Gastrocnemius medialis (tissue), 4 donors: Measurements from ENCODE around the gene SLITRK5.

Experiments used
- POLR2A ChIP-seq, 2 donors: fragments of 450-650 bp; IDR thresholded peaks; one replicate each; pipeline ENCODE4 v1.6.1; 2017; ENCODE audit warnings: antibody characterized with exemption in 2 of 2, mild to moderate bottlenecking in 2 of 2, moderate library complexity in 2 of 2
- TF ChIP-seq, protein P1 (sequence below), 5 experiments: fragments of 450-650 bp in 3 of 5; fragments of 200-600 bp in 2 of 5; sonication (generic) in 2 of 5; IDR thresholded peaks in 4 of 5; conservative IDR thresholded peaks in 1 of 5; 1 replicate in 4 of 5; 2 replicates in 1 of 5; pipeline ENCODE4 v1.5.1; 2016 to 2019; ENCODE audit warnings: antibody characterized with exemption in 5 of 5, mild to moderate bottlenecking in 3 of 5, moderate library complexity in 3 of 5

DNA sequence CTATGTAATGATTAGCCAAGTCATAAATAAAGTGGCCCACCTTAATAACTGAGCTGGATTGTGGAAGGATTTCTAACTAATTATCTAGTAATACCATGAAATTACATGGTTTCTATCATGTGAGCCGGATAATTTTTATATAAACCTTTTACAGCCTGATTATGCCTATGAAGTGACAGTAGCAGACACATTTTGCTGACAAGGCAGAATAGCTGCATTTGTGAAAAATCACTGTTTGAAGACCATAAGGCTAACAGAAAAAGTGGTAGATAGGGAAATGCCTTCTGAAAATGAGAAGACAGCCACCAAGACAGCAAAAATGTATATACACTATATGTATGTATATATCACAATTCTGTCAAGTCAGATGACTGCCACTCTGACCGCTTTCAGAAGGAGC is 27.1 kb downstream of the SLITRK5 start:
- TF ChIP-seq, protein P1, sequence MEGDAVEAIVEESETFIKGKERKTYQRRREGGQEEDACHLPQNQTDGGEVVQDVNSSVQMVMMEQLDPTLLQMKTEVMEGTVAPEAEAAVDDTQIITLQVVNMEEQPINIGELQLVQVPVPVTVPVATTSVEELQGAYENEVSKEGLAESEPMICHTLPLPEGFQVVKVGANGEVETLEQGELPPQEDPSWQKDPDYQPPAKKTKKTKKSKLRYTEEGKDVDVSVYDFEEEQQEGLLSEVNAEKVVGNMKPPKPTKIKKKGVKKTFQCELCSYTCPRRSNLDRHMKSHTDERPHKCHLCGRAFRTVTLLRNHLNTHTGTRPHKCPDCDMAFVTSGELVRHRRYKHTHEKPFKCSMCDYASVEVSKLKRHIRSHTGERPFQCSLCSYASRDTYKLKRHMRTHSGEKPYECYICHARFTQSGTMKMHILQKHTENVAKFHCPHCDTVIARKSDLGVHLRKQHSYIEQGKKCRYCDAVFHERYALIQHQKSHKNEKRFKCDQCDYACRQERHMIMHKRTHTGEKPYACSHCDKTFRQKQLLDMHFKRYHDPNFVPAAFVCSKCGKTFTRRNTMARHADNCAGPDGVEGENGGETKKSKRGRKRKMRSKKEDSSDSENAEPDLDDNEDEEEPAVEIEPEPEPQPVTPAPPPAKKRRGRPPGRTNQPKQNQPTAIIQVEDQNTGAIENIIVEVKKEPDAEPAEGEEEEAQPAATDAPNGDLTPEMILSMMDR (IDR thresholded peaks at IDR 0.05 in 4 of 5, conservative IDR thresholded peaks at IDR 0.05 in 1 of 5), result no peak
- no peak for TF ChIP-seq POLR2A (IDR thresholded peaks at IDR 0.05)
